ENCODE results near the gene ZNF646.

The ZNF646 gene

DNA sequence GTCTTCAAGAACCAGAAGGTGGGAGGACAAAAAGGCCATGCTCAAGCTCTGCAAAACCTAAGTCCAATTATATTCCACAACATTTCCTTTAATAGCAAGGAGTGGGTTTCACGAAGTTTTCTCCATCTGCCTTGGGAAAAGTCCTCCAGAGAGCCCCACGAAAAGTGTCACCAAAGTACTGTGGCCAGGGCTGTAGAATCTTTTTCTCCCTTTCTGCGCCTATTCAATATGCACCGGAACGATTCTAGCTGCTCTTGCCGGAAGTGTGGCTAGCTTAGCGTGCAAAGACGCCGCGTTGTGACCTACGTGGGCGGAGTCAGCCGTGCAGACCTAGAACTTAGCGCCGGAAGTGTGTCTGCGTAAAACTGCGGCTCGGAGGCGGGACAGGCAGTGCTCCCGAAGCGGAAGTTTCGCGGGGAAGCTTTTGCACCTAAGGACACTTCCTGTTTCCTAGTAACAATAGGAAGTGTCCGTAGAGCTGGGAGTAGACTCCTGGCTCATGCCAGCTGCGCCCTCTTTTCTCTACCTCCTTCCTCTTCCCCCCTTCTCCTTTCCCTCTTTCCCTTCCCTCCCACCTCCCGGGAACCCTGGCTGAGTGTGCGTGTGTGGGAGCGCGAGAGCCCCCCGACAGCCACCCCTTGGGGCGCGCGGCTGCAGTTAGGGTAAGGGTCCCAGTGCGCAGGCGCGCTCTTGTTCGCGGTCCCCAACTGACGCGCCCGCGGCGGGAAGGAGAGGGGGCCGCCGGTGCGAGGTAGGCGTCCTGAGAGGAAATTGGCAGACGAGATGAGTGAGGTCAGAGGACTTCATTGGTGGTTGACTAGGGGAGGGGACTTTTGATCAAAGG, at the start of gene ZNF646, which contains the start of gene ZNF668:
ZNF646 (plus strand) TSS at position 453 of the 844 bp plus-strand sequence. CDS start 1,903 bp downstream, outside the sequence.
ZNF668 (minus strand) TSS at position 271 of the 844 bp plus-strand sequence. CDS start 9,781 bp downstream, outside the sequence.
- DNase-seq = peak; percentile 99

DNA sequence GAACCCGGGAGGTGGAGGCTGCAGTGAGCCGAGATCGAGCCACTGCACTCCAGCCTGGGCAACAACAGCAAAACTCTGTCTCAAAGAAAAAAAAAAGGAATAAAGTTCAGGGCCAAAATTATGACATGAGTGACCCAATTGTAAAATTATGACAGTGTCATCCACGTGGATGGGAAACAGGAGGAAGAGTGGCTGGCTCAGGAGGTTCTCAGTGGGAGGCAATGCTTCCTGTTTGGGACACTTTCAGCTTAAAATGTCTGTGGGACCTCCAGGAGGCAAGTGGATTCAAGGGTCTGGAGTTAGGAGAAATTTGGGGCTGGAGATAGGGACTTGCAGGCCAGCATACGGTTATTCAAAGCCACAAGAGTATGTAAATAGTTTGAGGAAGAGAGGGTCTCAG, 48.9 kb upstream of the ZNF646 start:
- no peak for DNase-seq

- DNase-seq = no peak
Measured at GRCh38 chr16:31029272-31029671, 45.0 kb upstream of the ZNF646 start.

DNA sequence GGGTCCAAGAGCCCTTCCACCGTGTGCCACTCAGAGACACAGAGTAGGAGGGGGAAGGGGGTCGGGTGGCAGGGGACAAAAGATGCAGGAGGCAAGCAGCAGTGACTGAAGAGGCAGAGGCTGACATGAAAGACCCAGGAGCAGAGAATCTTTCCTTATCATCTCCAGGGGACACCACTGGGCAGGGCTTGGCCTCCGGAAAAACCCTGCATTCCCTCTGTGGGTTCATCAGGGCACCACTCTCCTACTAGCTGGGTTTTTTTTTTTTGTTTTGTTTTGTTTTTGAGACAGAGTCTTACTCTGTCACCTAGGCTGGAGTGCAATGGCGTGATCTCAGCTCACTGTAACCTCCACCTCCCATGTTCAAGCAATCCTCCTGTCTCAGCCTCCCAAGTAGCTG, 42.9 kb upstream of the ZNF646 start:
- no peak for DNase-seq

- peak; percentile 86 for DNase-seq
Measured at GRCh38 chr16:31032736-31033708, 41.2 kb upstream of the ZNF646 start, which contains the start of gene STX4. Gene STX4 (plus strand): TSS chr16:31033558. CDS start chr16:31033806, 248 bp downstream.

- peak; percentile 60 for DNase-seq
Measured at GRCh38 chr16:31033709-31034492, 40.3 kb upstream of the ZNF646 start.

GRCh38 chr16:31036691-31037090, 37.5 kb upstream of the ZNF646 start:
- DNase-seq = no peak

GRCh38 chr16:31038993-31039392, 35.2 kb upstream of the ZNF646 start:
- DNase-seq = no peak

DNA sequence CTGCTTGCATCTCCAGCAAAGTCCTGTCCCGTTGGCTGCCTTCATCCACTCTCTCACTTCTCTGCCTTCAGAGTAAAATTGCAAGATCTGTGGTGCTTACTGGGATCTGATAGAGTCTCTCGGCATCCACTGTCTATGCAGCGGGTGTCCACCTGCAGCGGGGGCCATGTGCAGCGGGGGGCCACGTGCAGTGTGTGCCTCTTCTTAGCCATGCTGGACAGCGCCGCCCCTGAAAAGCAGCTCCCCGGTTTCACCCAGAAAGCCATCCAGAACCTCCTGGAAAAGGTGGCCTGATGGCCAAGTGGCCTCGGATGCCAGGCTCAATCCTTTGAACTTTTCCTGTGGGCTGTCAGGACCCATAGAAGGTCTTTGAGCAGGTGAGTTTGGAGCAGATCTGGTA, 31.4 kb upstream of the ZNF646 start:
- DNase-seq = no peak

DNA sequence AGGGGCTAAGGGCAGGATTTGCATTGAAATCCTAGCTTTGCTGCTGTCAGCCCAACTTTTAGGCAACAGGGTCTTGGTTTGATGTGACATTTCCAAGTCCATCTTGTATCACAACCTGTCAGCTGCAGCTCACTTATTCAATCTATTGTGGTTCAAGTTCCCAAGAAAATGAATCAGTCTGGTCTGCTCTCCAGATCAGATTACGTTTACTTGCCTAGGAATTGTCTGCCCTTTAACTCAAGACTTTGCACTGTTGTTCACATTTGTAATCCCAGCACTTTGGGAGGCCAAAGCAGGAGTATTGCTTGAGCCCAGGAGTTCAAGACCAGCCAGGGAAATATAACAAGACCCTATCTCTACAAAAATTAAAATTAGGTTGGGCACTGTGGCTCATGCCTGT, 30.9 kb upstream of the ZNF646 start:
- no peak for DNase-seq

GRCh38 chr16:31043898-31044481, 30.2 kb upstream of the ZNF646 start:
- DNase-seq = no peak

DNA sequence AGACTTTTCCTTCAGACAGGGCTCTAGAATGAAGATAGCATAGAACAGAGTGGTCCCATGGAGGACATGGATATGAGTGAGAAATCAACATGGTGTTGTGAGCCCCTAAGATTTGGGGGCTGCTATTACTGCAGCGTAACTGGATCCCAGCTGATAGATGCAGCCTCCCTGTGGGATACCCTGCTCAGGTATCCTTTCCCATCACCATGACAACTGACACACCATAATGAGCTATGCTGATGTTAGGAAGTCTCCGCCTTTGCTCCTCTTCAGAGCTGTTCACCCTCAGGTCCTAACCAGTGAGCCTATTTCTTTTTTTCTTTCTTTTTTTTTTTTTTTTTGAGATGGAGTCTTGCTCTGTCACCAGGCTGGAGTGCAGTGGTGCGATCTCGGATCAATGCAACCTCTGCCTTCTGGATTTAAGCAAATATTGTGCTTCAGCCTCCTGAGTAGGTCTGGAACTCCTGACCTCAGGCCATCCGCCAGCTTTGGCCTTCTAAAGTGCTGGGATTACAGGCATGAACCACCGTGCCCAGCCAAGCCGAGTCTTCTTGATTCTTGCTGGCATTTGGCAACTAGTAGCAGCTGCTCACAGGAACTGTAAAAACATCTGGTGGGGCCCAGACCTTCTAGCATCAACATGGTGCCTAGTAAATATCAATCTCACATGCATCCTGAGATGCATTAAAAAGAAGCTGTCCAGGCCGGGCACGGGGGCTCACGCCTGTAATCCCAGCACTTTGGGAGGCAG, 23.8 kb upstream of the ZNF646 start:
- no peak for DNase-seq

- no peak for DNase-seq
Measured at GRCh38 chr16:31052114-31052513, 22.1 kb upstream of the ZNF646 start.

- DNase-seq = no peak
Measured at GRCh38 chr16:31055613-31056012, 18.6 kb upstream of the ZNF646 start.

- DNase-seq = no peak
Measured at GRCh38 chr16:31061126-31061812, 13.0 kb upstream of the ZNF646 start.

DNA sequence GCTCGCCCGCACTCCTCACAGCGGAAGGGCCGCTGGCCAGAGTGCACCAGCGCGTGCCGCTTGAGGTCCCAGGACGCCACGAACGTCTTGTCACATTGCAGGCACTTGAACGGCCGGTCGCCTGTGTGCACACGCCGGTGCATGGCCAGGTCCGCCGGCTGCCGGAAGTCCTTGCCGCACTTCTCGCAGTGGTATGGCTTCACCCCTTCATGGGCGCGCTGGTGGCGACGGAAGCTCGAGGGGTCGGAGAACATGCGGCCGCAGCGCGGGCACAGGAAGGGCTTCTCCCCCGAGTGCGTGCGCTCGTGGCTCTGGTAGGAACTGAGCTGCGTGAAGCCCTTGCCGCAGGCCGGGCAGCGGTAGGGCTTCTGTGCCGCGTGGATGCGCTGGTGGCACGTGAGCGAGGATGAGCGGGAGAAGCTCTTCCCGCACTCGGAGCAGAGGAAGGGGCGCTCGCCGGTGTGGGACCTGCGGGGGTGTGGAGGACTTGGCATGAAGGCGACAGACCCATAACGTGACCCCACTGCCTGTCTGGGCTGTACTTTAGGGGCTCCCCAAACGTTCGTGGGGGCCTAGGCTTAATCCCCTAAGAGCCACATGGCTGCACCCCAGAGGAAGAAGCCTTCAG, 12.3 kb upstream of the ZNF646 start:
- DNase-seq = no peak

GRCh38 chr16:31063495-31063842, 10.8 kb upstream of the ZNF646 start:
- no peak for DNase-seq

GRCh38 chr16:31063843-31064611, 10.2 kb upstream of the ZNF646 start:
- DNase-seq = no peak

DNA sequence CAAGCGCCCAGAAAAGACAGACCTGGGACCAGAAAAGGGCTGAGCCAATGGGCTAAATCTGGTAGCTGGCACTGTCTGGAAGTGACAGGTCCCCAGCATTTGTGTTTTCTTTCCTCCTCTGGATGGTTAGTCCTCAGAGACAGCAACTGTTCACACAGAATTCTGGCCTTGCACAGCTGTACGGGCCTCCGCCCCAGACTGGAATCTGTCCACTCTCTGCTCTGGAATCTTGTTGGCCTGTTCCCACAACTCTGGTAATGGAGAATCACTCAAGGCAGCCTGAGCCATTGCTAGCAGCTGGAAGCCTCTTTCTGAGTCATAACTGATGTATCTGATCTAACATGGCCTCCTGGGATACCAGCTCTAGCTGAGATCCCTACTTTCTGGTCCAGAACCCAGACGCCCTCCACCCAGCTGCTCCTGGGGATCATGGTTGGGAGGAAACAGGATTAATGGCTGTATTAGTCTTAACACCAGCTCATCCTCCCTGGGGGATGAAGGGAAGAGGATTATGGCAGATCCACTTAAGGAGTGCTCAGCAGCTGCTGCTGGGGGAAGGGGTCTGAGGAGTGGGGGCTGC, 9.2 kb upstream of the ZNF646 start:
- no peak for DNase-seq
